Naive thymus-derived CD4-positive, alpha-beta T cell (primary cell): ENCODE results near the gene CRYBG1. TPM values are rescaled to one million over a fixed set of nuclear protein-coding genes. Genes with fewer than 3 reads are reported as not detected.

ENCODE experiments used
- ATAC-seq: fragments of 150-1000 bp; cut with Tn5 transposase; 2 replicates; pipeline ENCODE4 v1.10.0; 2021; ENCODE audit warnings: mild to moderate bottlenecking, moderate library complexity
- CTCF ChIA-PET: fragments of 350-600 bp; sonication (Branson Sonifier 250); formaldehyde crosslinking; loops from one replicate; lab custom pipeline; 2021; ENCODE audit warnings: antibody characterized with exemption; lab: Charles Lee
- POLR2A ChIA-PET: fragments of 350-600 bp; sonication (Branson Sonifier 250); formaldehyde crosslinking; loops from one replicate; lab custom pipeline; 2021; ENCODE audit warnings: antibody characterized with exemption, inconsistent platforms; lab: Charles Lee
- DNase-seq, 9 donors: peaks; one replicate each; pipeline versions ENCODE4 v3.0.0 to v3.0.0-alpha.2; 2020 to 2022; ENCODE audit warnings: mixed read lengths in 1 of 9
- H3K27ac ChIP-seq: one replicate; pipeline ENCODE4 v1.7.0; 2013; ENCODE audit warnings: mild to moderate bottlenecking, low read depth, low read length, moderate library complexity
- H3K27me3 ChIP-seq, 2 donors: one replicate each; pipeline ENCODE4 v1.7.0; 2013; ENCODE audit warnings: low read length in 2 of 2, mild to moderate bottlenecking in 2 of 2, moderate library complexity in 2 of 2; ENCODE audit not compliant: control insufficient read depth in 2 of 2, insufficient read depth in 2 of 2
- H3K36me3 ChIP-seq, 3 experiments: 1 replicate in 2 of 3; 2 replicates in 1 of 3; pipeline ENCODE4 v1.7.0; 2013; ENCODE audit warnings: low read length in 3 of 3, mild to moderate bottlenecking in 3 of 3, moderate library complexity in 1 of 3; ENCODE audit not compliant: insufficient read depth in 3 of 3, control insufficient read depth in 2 of 3
- H3K4me1 ChIP-seq, 2 donors: one replicate each; pipeline ENCODE4 v1.7.0; 2013; ENCODE audit warnings: low read length in 2 of 2, mild to moderate bottlenecking in 2 of 2, moderate library complexity in 1 of 2; ENCODE audit not compliant: control insufficient read depth in 2 of 2, insufficient read depth in 2 of 2
- H3K4me3 ChIP-seq: 2 replicates; pipeline ENCODE4 v1.7.0; 2013; ENCODE audit warnings: mild to moderate bottlenecking, low read length
- H3K9me3 ChIP-seq, 3 experiments: 1 replicate in 2 of 3; 2 replicates in 1 of 3; pipeline ENCODE4 v1.7.0; 2013; ENCODE audit warnings: low read length in 3 of 3; ENCODE audit not compliant: control insufficient read depth in 2 of 3
- H3K27ac Mint-ChIP-seq, 9 donors: one replicate each; pipeline ENCODE4 v1.8.0; 2020 to 2022; ENCODE audit warnings: mixed read lengths in 9 of 9, mild to moderate bottlenecking in 8 of 9, moderate library complexity in 5 of 9, inconsistent platforms in 2 of 9
- H3K27me3 Mint-ChIP-seq, 5 donors: one replicate each; pipeline ENCODE4 v1.8.0; 2021 to 2022; ENCODE audit warnings: mixed read lengths in 5 of 5, mild to moderate bottlenecking in 1 of 5
- H3K36me3 Mint-ChIP-seq, 5 donors: one replicate each; pipeline ENCODE4 v1.8.0; 2020 to 2022; ENCODE audit warnings: mixed read lengths in 5 of 5, mild to moderate bottlenecking in 3 of 5, inconsistent platforms in 1 of 5
- H3K4me1 Mint-ChIP-seq, 7 donors: one replicate each; pipeline ENCODE4 v1.8.0; 2020 to 2022; ENCODE audit warnings: mixed read lengths in 7 of 7, mild to moderate bottlenecking in 3 of 7, inconsistent platforms in 1 of 7
- H3K4me3 Mint-ChIP-seq, 10 donors: one replicate each; pipeline ENCODE4 v1.8.0; 2020 to 2022; ENCODE audit warnings: mild to moderate bottlenecking in 10 of 10, mixed read lengths in 10 of 10, moderate library complexity in 6 of 10, inconsistent platforms in 2 of 10
- H3K9me3 Mint-ChIP-seq, 11 donors: one replicate each; pipeline ENCODE4 v1.8.0; 2020 to 2022; ENCODE audit warnings: mixed read lengths in 11 of 11, mild to moderate bottlenecking in 4 of 11, inconsistent platforms in 1 of 11, moderate library complexity in 1 of 11
- intact Hi-C, 2 donors: fragments of 100-400 bp; cut with micrococcal nuclease; formaldehyde crosslinking; loops; one replicate each; pipeline ENCODE4 v1.15.1; 2023
- polyA plus RNA-seq, 2 donors: library from polyadenylated mRNA; unstranded; fragments of 300-500 nt; fragmentation: Illumina TruSeq; gene quantifications; one replicate each; pipeline ENCODE4 v1.2.3, GENCODE V29; 2021
- total RNA-seq, 6 experiments: library from RNA in 5 of 6; stranded (reverse) in 5 of 6; gene quantifications; 1 replicate in 5 of 6; 2 replicates in 1 of 6; pipeline ENCODE4 v1.2.3 and lab custom pipeline; 2021 to 2026

CRYBG1 gene
- total and polyA plus RNA-seq, 7 experiments from 2014 or later: 11.3 to 39.8 (median 30.3) TPM

- peaks cover 19 to 53% (median 29%) of the 10 kb centered on the region in 5 donors for H3K36me3 Mint-ChIP-seq
- Histone ChIP-seq H3K4me1 (no peaks in the 10 kb centered on the region), H3K9me3 (no peaks in the 10 kb centered on the region), H3K27me3 (no peaks in the 10 kb centered on the region), H3K27ac (no peak overlapping the region), H3K36me3 (peaks cover 0 to 13% (median 0%) of the 10 kb centered on the region in 3 experiments), H3K4me3 (no peak overlapping the region)
- no peak for ATAC-seq
- CTCF ChIA-PET: interaction anchor here (0.6 to 1.2 kb wide), 3 partner anchors 55 to 1769 kb away, joined by 3 to 6 read pairs (median 3); no protein-coding TSS in a partner anchor
- DNase-seq: no peak
- peaks cover 0 to 22% (median 0%) of the 10 kb centered on the region in 7 donors for H3K4me1 Mint-ChIP-seq
- peaks cover 0 to 5% (median 0%) of the 10 kb centered on the region in 11 donors for H3K9me3 Mint-ChIP-seq
- no peaks in the 10 kb centered on the region for H3K27me3 Mint-ChIP-seq
- no peak overlapping the region for H3K27ac Mint-ChIP-seq
- POLR2A ChIA-PET: no interaction called here
- no peak overlapping the region for H3K4me3 Mint-ChIP-seq
- intact Hi-C loops: no loop called here
Measured at GRCh38 chr6:106618324-106618723, 257.8 kb downstream of the CRYBG1 start.

- H3K4me1 Mint-ChIP-seq: peaks cover 0 to 13% (median 0%) of the 10 kb centered on the region in 7 donors
- H3K4me1 ChIP-seq: no peaks in the 10 kb centered on the region
- H3K4me3 Mint-ChIP-seq: no peak overlapping the region
- H3K9me3 Mint-ChIP-seq: peaks cover 0 to 5% (median 0%) of the 10 kb centered on the region in 11 donors
- H3K27me3 ChIP-seq: no peaks in the 10 kb centered on the region
- CTCF ChIA-PET: interaction anchor here (1.8 kb wide), 1 partner anchor 53 kb away, joined by 4 read pairs; no protein-coding TSS in a partner anchor
- H3K27me3 Mint-ChIP-seq: no peaks in the 10 kb centered on the region
- no peak overlapping the region for H3K4me3 ChIP-seq
- no peak overlapping the region for H3K27ac ChIP-seq
- no peak for DNase-seq
- no peak overlapping the region for H3K27ac Mint-ChIP-seq
- ATAC-seq: no peak
- POLR2A ChIA-PET: no interaction called here
- H3K9me3 ChIP-seq: no peaks in the 10 kb centered on the region
- intact Hi-C loops: no loop called here
- H3K36me3 ChIP-seq: peaks cover 0 to 13% (median 0%) of the 10 kb centered on the region in 3 experiments
- H3K36me3 Mint-ChIP-seq: peaks cover 15 to 44% (median 28%) of the 10 kb centered on the region in 5 donors
Measured at GRCh38 chr6:106619223-106619622, 258.7 kb downstream of the CRYBG1 start.

- Mint-ChIP-seq H3K4me1 (peaks cover 0 to 7% (median 2%) of the 10 kb centered on the region in 7 donors), H3K9me3 (peaks cover 0 to 5% (median 0%) of the 10 kb centered on the region in 11 donors)
- CTCF ChIA-PET: no interaction called here
Measured at GRCh38 chr6:106620931-106621672, 260.6 kb downstream of the CRYBG1 start.

More at GRCh38 chr6:106620931-106621672, 260.6 kb downstream of the CRYBG1 start:
- Histone ChIP-seq H3K9me3 (no peaks in the 10 kb centered on the region), H3K27ac (no peak overlapping the region), H3K4me3 (no peak overlapping the region), H3K27me3 (no peaks in the 10 kb centered on the region), H3K4me1 (no peaks in the 10 kb centered on the region), H3K36me3 (peaks cover 0 to 9% (median 0%) of the 10 kb centered on the region in 3 experiments)
- ATAC-seq (no peak), DNase-seq (no peak)
- intact Hi-C loops: loop anchor here (10.0 kb wide), 2 partner anchors 1136 to 1216 kb away; partner anchors contain the start of gene PREP (in 1 of the 2)
- POLR2A ChIA-PET: interaction anchor here (1.3 kb wide), 1 partner anchor 9 kb away, joined by 3 read pairs; no protein-coding TSS in a partner anchor
- Mint-ChIP-seq H3K27ac (peak overlapping the region in 1 of 9 donors; percentile 46), H3K27me3 (no peaks in the 10 kb centered on the region), H3K36me3 (peaks cover 14 to 37% (median 25%) of the 10 kb centered on the region in 5 donors), H3K4me3 (no peak overlapping the region)

Other genes starting within 250 kb of the CRYBG1 start
- 10 to 100 TPM; 24.0 to 30.9 (median 27.0) TPM for gene ATG5, start 35.0 kb upstream of the CRYBG1 start, total RNA-seq
- gene ATG5, start 35.0 kb upstream of the CRYBG1 start, polyA plus RNA-seq: 10 to 100 TPM; 31.5 to 32.9 TPM